Stimulated activated CD8-positive, alpha-beta memory T cell treated with anti-CD3 and anti-CD28 coated beads, Interleukin-2, amount 100 ng/mL, for 48 hours (primary cell): Measurements from ENCODE around the gene CENPK.
A peak's percentile ranks its signal among the peaks of the same experiment; 100 is the strongest.
"Not testable (repeated sequence)": the region's sequence is repeated elsewhere in the genome, so short reads cannot be mapped to it uniquely, and the experiment has no call there.

Experiments used
- DNase-seq, 2 donors: peaks; one replicate each; pipeline ENCODE4 v3.0.0-alpha.2; 2020; ENCODE audit warnings: low read depth in 2 of 2

The CENPK gene

DNA sequence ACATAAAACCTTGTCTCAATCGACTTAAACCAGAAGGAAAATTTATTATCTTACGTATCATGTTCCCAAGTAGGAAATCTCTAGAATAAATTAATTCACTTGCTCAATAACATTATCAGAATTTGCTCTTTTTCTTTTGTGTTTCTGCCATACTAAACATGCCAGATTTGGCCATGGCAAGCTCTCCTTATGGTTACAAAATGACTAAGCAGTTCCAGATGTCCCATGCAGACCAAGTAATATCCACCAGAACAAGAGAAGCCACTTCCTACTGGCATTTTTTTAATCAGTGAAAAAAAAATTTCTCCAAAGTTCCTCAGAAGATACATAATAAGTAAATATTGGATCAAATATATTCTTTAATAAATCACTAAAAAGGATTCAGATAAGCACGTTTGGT, 56.0 kb downstream of the CENPK start:
- DNase-seq: no peak

DNA sequence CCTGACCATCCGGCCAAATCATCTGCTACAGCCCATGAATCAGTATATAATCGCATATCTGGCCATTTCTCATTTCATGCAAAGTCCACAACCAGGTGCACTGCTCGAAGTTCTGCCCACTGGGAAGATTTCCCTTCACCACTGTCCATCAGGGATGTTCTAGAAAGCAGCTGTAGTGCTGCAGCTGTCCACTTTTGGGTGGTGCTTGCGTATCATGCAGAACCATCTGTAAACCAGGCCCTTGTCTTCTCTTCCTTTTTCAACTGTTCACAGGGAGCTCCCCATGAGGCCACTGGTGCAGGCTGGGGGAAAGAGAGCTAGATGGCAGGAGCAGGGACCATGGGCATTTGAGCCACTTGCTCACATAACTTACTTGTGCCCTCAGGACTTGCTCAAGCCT, 73.8 kb downstream of the CENPK start:
- DNase-seq: no peak

DNA sequence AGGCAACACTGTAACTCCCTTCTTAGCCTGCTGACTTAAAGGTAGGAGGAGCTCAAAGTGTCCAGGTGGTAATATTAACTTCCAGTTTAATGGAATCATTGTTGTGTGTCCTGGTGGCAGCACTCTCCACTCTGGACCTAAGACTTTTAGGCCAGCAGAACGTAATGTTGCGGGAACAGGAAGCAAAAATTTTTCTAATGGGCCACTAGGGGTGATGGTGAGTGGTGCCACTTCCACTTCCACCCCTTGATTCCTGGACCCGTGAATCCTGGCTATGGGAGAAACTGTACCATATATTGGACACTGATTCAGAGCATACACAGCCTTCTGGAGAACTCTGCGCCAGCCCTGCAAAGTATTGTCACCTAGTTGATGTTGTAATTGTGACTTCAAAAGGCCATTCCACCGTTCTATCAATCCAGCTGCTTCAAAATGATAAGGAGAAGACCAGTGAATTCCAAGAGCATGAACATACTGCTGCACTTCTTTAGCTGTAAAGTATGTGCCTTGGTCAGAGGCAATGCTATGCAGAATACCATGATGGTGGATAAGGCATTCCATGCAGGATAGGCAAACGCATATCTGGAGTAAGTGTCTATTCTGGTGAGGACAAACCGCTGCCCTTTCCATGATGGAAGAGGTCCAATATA, 74.8 kb downstream of the CENPK start:
- DNase-seq: not testable (repeated sequence)

DNA sequence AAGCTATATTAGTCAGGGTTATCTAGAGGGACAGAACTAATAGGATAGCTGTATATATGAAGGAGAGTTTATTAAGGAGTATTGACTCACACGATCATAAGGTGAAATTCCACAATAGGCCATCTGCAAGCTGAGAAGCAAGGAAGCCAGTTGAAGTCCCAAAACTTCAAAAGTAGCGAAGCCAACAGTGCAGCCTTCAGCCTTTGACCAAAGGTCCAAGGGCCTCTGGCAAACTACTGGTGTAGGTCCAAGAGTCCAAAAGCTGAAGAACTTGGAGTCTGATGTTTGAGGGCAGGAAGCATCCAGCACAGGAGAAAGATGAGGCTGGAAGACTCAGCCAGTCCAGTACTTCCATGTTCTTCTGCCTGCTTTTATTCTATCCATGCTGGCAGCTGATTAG, 76.2 kb downstream of the CENPK start:
- DNase-seq: not testable (repeated sequence)

DNA sequence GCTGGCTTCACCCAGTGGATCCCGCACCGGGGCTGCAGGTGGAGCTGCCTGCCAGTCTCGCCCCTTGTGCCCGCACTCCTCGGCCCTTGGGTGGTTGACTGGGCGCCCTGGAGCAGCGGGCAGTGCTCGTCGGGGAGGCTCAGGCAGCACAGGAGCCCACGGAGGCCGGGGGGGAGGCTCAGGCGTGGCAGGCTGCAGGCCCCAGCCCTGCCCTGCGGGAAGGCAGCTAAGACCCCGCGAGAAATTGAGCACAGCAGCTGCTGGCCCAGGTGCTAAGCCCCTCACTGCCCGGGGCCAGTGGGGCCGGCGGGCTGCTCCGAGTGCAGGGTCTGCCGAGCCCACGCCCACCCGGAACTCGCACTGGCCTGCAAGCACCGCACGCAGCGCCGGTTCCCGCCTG, 77.6 kb downstream of the CENPK start:
- no peak for DNase-seq

DNA sequence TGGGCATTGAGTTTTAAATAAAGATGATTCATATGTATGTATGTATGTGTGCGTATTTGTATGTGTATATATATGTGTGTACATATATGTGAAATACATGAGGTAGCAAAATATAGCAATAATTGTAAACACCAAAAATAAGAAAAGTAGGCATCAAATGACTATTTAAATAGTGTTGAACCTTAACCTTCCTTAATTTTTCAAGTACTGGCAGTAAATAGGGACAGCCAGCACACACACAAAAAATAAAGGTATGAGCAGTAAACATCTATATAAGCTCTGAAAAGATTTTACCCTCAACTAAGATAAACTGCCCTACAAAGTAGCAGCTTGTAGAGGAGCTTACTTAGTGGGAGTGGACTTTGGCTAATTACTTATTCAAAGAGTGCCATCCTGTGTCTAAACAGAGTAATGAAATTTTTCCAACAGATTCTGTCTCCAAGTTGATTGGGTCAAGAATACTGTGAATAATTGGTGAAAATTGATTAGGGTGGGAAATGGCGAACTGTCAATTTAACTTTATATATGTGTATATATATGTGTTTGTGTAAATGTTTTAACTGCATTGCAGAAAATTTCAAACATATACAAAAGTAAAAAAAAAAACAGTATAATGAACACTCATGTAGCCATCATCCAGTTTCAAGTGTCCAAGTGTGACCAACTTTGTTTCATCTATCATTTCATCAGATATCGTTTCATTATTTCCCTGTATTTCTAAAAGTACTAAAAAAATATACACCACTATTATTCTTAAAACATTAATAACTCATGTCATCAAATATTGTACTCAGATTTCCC, 79.2 kb downstream of the CENPK start:
- no peak for DNase-seq

DNA sequence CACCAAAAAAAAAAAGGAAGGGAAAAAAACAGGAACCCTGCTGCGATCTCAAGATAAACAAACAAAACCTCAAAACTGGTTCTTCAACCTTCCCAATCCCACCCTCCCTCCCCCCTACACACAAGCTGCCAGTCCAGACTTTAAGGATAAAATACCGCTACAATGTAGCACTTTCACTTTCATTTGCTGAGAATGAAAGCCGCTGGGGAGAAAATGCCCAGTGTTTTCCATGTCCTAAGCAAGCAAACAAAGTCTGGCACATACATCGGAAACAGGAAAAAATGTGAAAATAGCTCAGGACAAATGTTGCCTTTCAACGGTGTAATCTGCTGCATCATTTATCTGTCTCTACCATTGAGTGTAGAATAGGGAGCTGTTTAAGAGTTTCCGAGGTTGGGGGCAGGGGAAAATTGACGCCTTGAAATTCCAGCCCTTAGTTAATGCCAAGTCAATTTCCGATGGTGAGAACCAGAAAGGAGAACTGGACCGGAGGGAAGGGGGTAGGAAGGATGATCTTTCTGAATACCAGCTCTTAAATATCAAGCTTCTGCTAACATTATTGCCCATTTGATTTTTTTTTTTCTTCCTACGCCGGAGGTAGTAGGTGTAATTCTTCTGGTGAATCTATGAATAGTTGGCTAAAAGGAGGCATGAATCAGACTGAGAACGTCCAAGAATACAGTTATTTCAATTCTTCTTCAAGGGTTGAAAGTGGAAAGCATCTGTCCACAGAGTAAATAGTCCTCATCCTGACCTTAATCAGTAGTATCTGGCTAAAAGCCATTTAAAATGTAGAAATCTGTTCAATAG, 80.0 kb downstream of the CENPK start:
- no peak for DNase-seq

DNA sequence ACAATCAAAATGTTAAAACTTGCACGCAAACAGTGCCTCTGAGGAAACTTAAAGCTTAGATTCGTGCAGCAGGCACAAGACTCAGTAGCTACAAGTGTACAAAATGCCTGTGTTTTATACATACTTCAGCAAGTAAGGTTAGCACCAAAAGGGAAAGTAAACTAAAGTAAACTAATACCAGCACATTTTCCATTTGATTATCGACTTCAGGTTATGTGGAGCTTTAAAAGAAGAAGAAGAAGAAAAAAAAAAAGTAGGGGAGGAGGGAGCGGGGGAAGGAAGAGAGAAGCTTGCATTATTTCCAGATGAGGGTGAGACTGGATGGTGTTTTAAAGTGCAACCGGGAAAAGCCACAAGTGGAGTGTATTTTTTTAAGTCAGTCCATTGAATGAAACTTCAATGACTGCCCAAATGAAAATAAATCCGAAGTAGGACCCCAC, 80.7 kb downstream of the CENPK start:
- no peak for DNase-seq

DNA sequence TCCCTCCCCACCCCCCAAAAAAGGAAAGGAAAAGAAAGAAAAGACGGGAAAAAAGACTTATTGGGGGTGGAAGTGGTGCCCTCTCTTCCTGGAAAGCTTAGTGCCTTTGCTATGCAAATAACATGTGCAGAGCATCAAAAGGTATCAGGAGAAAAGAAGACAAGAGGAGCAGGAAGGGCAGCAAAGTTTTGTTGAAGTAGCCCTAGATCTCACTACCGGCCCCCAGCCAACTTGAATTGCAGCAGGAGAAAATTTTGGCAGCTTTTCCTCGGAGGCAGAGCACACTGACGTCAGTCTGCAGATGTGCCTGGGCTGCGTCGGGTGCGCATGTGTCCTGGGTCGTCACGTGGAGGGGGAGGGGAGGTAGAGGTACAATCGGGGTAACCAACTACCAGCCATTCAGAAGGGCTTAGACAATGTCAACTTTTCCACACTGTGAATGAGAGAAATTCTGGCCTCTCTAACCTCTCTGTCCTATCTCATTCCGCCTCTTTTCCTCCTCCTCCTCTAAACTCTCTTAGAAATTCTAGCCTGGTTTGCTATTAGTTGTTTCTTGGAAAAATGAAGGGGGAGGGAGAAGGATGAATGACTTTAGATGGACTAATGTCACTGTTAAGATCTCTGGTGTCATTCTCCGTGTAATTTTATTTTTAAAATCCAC, 81.2 kb downstream of the CENPK start, which contains the start of gene ADAMTS6:
TSS of gene ADAMTS6 (minus strand) at position 286 of the 661 bp plus-strand sequence. CDS start 8,247 bp downstream, outside the sequence.
- DNase-seq: peak; percentile 59 to 71

DNA sequence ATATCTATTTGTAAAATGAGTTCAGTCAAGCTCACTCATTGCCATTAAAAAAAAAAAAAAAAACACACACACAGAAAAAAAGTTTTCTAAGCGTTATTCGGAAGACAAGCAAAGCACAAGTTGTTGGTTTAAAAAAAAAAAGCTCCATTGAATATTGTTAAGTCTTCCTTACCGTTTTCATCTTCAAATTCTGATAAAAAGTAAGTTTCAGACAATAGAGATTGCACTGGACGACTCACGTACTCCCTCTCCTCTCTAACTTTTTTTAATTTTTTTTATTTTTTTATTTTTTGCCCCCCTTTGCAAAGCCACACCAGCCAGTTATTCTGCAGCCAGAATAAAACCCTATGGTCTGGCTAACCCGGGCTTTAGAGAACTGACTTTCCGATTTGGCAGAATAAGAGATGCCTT, 81.8 kb downstream of the CENPK start:
- DNase-seq: no peak

DNA sequence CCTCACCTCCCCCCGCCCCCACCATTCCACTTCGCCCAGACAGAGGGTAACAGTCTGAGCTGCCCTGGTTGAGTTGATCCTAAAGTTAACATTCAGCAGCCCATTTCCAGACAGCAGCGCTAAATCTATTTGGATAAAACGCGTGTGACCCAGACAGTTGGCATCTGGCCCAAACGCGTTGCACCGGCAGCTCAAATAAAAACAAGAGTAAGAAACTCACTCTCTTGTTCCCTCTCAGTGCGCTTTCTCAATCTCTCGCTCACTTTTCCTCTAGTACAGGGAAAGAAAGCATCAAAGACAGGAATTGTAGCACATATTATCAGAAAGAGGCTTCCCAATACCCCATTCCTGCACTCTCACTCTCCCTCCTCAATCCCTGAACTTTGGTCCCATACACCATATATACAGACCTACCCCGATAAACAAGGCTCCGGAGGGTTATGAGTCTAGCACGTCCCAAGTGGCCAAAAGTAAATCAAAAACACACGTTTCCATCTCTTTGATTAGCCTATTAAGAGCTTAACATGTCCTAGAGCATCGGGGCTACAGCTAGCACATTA, 82.6 kb downstream of the CENPK start:
- DNase-seq: no peak

DNA sequence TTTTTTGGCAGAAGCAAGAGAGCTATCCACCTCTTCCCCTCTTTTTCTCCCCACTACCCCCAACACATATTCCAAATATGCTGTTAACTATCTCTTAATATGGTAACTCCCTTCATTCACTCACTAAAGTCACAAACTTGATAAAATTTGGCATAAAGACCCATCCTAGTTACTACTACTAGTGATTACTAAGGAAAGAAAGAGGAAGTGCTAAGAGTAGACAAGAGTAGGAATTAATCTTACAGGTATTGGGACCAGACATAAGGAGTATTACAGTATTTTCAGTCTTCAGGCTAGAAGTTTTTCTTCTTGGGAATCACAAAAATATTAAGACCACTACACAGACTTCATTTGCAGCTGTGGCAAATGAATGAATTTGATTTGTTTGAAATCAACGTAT, 83.4 kb downstream of the CENPK start:
- no peak for DNase-seq

DNA sequence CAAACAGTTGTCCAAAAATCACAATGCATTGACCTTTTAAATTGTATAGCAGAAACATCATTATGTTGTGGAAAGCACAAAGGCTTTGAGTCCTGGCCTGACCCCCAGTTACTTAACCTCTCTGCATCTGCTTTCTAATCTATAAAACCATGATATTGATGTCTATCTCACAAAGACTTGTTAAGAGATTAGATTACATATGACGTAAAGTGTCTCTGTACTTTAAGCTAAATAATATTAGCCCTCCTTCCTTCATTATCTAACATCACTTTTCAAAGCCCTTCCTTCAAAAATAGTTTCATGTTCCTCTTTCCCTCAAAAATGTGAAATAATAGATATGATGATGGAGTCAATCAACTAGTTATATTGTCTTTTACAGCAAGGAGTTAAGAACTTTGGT, 84.6 kb downstream of the CENPK start:
- DNase-seq: no peak

DNA sequence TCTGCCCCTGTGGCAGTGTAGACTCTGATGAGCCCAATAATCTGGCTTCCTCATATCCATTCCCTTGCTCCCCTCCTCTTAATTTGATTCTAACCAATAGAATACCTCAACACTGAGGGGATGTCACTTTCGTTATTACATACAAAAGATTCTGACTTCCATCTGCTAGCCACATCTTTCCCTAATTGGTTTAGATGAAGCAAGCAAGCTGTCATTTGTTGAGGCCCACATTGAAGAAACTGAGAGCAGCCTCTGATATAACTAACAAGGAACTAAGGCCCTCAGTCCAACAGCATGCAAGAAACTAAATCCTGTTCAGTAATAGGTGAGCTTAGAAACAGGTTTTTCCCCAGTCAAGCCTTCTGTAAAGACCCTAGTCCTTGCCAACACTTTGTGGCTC, 87.1 kb downstream of the CENPK start:
- DNase-seq: no peak

DNA sequence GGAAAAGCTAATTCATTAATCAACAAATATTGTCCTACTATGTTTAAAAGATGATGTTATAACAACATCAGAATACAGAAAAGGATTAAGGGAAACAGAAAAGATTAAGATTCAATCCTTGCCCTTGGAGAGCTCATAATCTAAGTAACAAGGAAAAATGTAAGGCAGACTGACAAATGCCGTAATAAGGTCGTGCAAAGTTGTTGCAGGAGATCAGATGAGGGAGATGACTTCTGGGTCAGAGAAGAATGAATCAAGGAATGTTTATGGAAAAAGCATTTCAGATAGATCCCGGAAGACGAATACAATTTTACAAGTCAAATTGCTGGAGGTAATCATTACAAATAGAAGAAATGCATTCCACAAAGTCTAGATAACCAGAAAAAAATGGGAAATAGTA, 87.6 kb downstream of the CENPK start:
- no peak for DNase-seq

DNA sequence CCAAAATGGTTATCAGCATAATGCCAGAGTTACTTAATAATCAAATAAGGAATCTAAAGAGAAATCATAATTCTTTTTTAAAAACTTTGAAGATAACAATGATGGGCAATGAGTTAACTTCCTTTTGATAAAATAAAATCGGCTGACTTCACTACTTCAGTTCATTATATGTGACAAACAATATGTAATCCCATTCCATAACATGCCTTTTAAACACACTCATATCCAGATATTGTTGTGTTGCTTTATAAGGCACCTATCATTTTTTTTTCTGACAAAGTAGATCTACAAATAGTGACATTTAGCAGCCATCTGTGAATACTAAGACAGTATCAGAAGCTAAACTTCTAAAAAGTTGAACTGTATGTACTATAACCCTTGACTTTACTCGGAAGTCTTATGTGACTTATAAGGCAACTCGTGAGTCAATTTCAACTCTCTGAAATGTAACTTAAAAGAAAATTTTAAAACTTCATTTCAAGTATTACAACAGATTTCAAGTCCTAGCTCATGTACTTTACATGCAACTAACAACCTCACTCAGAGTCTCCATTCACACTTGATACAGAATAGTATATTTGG, 88.7 kb downstream of the CENPK start:
- DNase-seq: no peak

DNA sequence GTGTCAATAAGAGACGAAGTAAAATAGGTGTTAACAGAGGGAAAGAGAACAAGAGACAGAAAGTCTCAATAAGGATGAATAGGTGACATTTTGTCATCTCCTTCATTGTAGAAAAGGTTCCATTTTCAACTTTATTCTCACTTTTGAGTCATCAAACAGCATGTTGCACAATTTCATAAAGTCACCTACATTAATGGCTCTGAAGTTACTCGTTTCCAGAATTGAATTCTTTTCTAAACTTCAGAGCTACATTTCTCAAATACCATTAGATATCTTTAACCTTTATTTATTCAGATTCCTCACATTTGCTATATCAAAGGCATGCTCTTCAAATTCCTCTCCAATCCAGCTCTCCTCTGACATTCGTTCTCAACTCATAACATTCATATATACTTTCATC, 94.3 kb downstream of the CENPK start:
- DNase-seq: no peak
